ENCODE results near the gene COA8.

DNA sequence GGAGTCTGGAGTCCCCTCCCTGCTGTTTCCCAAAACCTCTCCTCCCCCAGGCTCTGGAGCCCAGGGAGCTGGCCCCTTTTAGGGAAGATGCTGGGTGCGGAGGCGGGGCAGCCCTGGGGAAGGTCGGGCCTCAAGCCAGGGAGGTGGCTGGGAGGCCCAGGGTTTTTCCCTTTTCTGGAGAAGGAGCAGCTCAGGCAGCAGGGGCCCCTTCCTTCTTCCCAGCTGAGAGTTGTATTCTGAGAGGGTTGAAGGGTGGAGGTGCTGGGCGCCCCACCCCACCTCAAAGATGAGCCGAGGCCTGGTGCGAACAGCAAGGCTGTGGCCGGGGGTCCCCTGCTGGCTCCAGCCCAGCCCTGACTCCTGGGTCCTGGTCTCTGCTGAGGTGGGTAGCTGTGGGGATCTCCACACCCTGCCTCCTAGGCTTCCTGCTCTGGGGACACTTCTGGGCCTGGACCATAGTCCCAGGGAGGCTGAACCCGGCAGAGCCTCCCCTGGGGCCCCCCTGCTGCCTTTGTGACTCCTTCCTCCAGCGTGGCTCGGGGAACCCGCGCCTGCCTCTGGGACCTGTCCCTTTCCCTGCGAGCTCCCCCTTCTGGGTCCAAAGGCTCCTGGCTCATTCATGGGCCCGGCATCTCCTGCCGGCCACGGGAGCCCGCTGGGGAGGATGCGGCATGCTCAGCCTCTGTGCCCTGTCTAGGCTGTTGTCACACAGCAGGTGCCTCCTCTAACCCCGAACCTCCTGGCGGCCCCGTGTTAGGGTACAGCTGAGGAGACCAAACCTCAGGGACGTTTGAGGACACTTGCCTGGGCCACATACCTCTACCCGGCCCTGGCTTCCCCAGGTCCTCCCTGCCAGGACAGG lies 29.4 kb upstream of the COA8 start:
- TF ChIP-seq, protein P1, sequence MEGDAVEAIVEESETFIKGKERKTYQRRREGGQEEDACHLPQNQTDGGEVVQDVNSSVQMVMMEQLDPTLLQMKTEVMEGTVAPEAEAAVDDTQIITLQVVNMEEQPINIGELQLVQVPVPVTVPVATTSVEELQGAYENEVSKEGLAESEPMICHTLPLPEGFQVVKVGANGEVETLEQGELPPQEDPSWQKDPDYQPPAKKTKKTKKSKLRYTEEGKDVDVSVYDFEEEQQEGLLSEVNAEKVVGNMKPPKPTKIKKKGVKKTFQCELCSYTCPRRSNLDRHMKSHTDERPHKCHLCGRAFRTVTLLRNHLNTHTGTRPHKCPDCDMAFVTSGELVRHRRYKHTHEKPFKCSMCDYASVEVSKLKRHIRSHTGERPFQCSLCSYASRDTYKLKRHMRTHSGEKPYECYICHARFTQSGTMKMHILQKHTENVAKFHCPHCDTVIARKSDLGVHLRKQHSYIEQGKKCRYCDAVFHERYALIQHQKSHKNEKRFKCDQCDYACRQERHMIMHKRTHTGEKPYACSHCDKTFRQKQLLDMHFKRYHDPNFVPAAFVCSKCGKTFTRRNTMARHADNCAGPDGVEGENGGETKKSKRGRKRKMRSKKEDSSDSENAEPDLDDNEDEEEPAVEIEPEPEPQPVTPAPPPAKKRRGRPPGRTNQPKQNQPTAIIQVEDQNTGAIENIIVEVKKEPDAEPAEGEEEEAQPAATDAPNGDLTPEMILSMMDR (IDR thresholded peaks at IDR 0.05), result no peak
- TF ChIP-seq POLR2A (IDR thresholded peaks at IDR 0.05), result no peak
